Kidney (tissue), 14 donors: Measurements from ENCODE around the gene PSTK. TPM values are rescaled to one million over a fixed set of nuclear protein-coding genes. Genes with fewer than 3 reads are reported as not detected.

Experiments
- DNase-seq, 5 donors: peaks; one replicate each; pipeline ENCODE4 v3.0.0-alpha.2; 2013 to 2020
- FAIRE-seq: peaks from 2 replicates; lab custom pipeline; 2012; peaks lifted over from hg19 to GRCh38; lab: Jason Lieb, UNC
- H3K27ac ChIP-seq, 2 donors: one replicate each; pipeline ENCODE4 v1.7.0; 2013; ENCODE audit warnings: low read depth in 2 of 2, low read length in 2 of 2, inconsistent platforms in 1 of 2
- H3K27me3 ChIP-seq: one replicate; pipeline ENCODE4 v1.7.1; 2013; ENCODE audit warnings: low read length, inconsistent platforms; ENCODE audit not compliant: control insufficient read depth, insufficient read depth
- H3K36me3 ChIP-seq, 3 donors: one replicate each; pipeline versions ENCODE4 v1.7.0 to v1.7.1; 2013; ENCODE audit warnings: low read length in 3 of 3, control low read depth in 1 of 3, inconsistent platforms in 1 of 3; ENCODE audit not compliant: insufficient read depth in 3 of 3, control insufficient read depth in 2 of 3
- H3K4me1 ChIP-seq, 3 donors: one replicate each; pipeline versions ENCODE4 v1.7.0 to v1.7.1; 2013; ENCODE audit warnings: low read length in 3 of 3, inconsistent platforms in 1 of 3, low read depth in 1 of 3; ENCODE audit not compliant: control insufficient read depth in 2 of 3, insufficient read depth in 2 of 3
- H3K4me3 ChIP-seq, 3 donors: one replicate each; pipeline versions ENCODE4 v1.7.0 to v1.8.1; 2013; ENCODE audit warnings: low read length in 3 of 3, control low read depth in 1 of 3, inconsistent platforms in 1 of 3
- H3K9ac ChIP-seq, 3 donors: one replicate each; pipeline versions ENCODE4 v1.7.0 to v1.7.1; 2013; ENCODE audit warnings: low read length in 3 of 3, control low read depth in 1 of 3, inconsistent platforms in 1 of 3
- H3K9me3 ChIP-seq, 3 donors: one replicate each; pipeline versions ENCODE4 v1.7.0 to v1.7.1; 2013; ENCODE audit warnings: low read length in 3 of 3, control low read depth in 1 of 3, inconsistent platforms in 1 of 3; ENCODE audit not compliant: control insufficient read depth in 2 of 3, insufficient read depth in 1 of 3
- intact Hi-C: fragments of 100-400 bp; cut with DNase I; formaldehyde crosslinking; loops from one replicate; pipeline ENCODE4 v1.11.1; 2022
- polyA plus RNA-seq: library from polyadenylated mRNA; stranded (reverse); fragments of 350-450 nt; fragmentation: Illumina TruSeq; extraction: RNeasy Lipid Tissue Mini Kit (QIAGEN cat#74804); gene quantifications from one replicate; pipeline ENCODE4 v1.2.3, GENCODE V29; 2014; ENCODE audit warnings: low read depth, low replicate concordance; ENCODE audit not compliant: insufficient read depth
- total RNA-seq: library from RNA; stranded (reverse); fragmentation: NEBNext Ultra II Directional; extraction: Animal tissue kit (Norgen Biotek cat#: 25700); gene quantifications from one replicate; pipeline ENCODE4 v1.2.1, GENCODE V29; 2021
- TF ChIP-seq, protein P1 (sequence below): IDR thresholded peaks from 3 replicates; pipeline ENCODE4 v1.5.1; 2012; ENCODE audit warnings: mild to moderate bottlenecking, moderate library complexity, borderline replicate concordance; ENCODE audit not compliant: insufficient read depth; ENCODE audit errors: extremely low read depth
- donor health status: control.
- donor health status: control.
- donor health status: control.
- donor health status: control.
- donor health status: control.
- donor health status: DM: yes; HTN: yes; CAD: no.
- donor health status: Normal renal cell carcinoma (clear cell type).

PSTK gene
- total and polyA plus RNA-seq, 2 donors from 2014 or later: 4.3 to 4.7 TPM

DNA sequence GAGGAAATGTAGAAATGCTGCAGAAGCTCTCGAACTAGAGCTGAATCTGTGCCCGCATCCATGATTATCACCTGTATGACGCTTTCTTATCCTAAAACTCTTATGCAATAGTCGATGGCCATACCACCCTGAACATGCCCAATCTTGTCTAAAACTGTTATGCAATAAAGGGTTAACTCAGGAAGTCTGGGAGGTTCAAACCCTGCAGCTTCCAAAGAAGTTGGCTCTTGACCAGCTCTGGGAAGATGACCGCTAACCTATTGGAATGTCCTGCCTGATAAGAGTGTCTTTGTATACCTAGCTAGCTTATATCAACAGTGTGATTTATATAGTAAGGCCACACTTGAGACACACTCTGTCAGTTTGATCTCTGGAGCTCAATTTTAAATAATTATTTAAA, 22.7 kb upstream of the PSTK start:
- no peak overlapping the region for H3K27ac ChIP-seq
- DNase-seq (no peak), FAIRE-seq (no peak)
- intact Hi-C loops: no loop called here
- no peaks in the 10 kb centered on the region for H3K9me3 ChIP-seq
- H3K4me3 ChIP-seq: no peak overlapping the region
- no peaks in the 10 kb centered on the region for H3K36me3 ChIP-seq
- H3K27me3 ChIP-seq: no peaks in the 10 kb centered on the region
- H3K9ac ChIP-seq: no peak overlapping the region
- peaks cover 0 to 7% (median 5%) of the 10 kb centered on the region in 3 donors for H3K4me1 ChIP-seq
- TF ChIP-seq, protein P1, sequence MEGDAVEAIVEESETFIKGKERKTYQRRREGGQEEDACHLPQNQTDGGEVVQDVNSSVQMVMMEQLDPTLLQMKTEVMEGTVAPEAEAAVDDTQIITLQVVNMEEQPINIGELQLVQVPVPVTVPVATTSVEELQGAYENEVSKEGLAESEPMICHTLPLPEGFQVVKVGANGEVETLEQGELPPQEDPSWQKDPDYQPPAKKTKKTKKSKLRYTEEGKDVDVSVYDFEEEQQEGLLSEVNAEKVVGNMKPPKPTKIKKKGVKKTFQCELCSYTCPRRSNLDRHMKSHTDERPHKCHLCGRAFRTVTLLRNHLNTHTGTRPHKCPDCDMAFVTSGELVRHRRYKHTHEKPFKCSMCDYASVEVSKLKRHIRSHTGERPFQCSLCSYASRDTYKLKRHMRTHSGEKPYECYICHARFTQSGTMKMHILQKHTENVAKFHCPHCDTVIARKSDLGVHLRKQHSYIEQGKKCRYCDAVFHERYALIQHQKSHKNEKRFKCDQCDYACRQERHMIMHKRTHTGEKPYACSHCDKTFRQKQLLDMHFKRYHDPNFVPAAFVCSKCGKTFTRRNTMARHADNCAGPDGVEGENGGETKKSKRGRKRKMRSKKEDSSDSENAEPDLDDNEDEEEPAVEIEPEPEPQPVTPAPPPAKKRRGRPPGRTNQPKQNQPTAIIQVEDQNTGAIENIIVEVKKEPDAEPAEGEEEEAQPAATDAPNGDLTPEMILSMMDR: no peak

DNA sequence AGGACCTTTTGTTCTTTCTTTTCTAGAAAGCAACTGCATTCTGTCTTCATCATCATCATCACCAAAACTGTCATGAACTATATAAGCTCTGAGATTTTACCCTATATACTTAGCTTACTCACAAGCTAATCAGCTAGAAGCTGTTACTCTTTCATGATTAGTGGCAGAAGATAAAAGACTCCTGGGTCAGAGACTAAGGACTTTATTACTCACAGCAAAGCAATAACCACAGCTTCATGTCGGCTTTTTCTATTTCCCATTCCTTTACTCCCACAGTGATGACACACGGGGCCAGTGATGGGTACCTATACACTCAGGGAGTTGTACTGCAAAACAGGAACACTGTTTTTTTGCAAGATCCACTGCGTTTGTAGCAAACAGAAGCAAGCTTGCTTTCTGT, 17.8 kb upstream of the PSTK start:
- TF ChIP-seq, protein P1: no peak
- intact Hi-C loops: no loop called here
- FAIRE-seq: no peak

DNA sequence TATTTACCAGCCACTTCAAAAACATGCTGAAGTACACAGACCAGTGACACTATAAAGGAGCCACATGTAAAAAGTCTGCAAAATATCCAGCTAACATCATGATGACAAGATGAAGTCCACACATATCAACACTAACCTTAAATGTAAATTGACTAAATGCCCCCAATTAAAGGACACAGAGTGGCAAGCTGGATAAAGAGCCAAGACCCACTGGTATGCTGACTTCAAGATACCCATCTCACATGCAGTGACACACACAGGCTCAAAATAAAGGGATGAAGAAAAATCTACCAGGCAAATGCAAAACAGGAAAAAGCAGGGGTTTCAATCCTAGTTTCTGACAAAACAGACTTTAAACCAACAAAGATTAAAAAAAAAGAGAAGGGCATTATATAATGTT, 13.3 kb upstream of the PSTK start:
- TF ChIP-seq, protein P1: no peak
- Histone ChIP-seq H3K9me3 (no peaks in the 10 kb centered on the region), H3K36me3 (no peaks in the 10 kb centered on the region), H3K27me3 (no peaks in the 10 kb centered on the region), H3K4me1 (no peaks in the 10 kb centered on the region), H3K9ac (no peak overlapping the region), H3K27ac (no peak overlapping the region), H3K4me3 (no peak overlapping the region)
- intact Hi-C loops: no loop called here
- DNase-seq: no peak
- no peak for FAIRE-seq

More for the DNA sequence above, 17.8 kb upstream of the PSTK start:
- Histone ChIP-seq H3K4me3 (no peak overlapping the region), H3K9me3 (no peaks in the 10 kb centered on the region), H3K9ac (no peak overlapping the region), H3K36me3 (no peaks in the 10 kb centered on the region), H3K4me1 (no peaks in the 10 kb centered on the region), H3K27me3 (no peaks in the 10 kb centered on the region), H3K27ac (no peak overlapping the region)
- DNase-seq: no peak

DNA sequence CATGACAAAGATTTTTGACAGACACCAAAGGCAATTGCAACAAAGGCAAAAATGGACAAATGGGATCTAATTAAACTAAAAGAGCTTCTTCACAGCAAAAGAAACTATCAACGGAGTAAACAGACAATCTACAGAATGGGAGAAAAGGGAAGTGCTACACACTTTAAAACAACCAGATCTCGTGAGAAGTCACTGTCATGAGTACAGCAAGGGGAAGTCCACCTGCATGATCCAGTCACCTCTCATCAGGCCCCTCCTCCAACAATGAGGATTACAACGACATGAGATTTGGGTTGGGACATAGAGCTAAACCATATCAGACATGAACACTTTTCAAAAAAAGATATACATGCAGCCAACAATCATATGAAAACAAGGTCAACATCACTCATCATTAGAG, 11.5 kb upstream of the PSTK start:
- Histone ChIP-seq H3K27me3 (no peaks in the 10 kb centered on the region), H3K4me1 (no peaks in the 10 kb centered on the region), H3K4me3 (no peak overlapping the region), H3K9ac (no peak overlapping the region), H3K36me3 (no peaks in the 10 kb centered on the region), H3K9me3 (no peaks in the 10 kb centered on the region), H3K27ac (no peak overlapping the region)
- DNase-seq: no peak
- TF ChIP-seq, protein P1: no peak
- FAIRE-seq: no peak
- intact Hi-C loops: no loop called here
